ENCODE results near the gene TMEM181. TPM values are rescaled to one million over a fixed set of nuclear protein-coding genes. Genes with fewer than 3 reads are reported as not detected.

TMEM181 gene
- total and polyA plus RNA-seq, 2 experiments from 2014 or later: 11.9 to 25.2 TPM

DNA sequence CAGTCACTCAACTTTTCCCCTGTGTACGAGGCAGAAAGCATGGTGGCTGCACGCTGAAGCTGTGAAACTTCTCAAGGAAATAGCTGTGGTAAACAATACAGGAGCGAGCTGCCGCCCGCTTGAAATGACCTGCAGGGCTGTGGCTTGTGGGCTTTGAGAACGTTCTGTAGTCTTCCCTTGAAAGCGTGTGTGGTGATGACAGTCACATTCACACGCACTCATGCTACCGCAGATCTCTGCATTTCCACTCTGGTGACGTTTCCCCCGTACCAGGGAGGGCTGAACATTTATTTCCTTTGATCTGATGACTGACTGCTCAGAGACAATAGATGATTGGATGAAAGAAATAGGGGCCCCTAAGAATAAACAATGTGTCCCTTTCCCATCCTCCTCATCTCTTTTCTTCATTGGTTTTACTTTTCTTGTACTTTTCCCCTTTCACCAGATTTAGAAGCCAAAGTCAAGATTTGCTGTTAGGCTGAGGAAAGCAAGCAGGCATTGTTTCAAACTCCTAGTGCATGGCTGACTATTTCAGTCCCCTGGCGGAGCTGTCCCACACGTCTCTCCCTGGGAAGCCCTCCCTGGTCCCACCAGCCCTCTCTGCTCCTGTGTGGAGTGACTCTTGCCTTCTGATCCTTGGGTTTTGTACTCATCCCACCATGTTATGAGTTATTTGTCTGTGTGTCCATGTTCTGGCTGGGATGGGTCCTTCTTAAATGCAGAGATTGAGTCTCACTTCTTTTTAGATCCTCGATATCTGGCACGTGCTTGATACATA, 93.9 kb downstream of the TMEM181 start:
- TF ChIP-seq, protein P1, sequence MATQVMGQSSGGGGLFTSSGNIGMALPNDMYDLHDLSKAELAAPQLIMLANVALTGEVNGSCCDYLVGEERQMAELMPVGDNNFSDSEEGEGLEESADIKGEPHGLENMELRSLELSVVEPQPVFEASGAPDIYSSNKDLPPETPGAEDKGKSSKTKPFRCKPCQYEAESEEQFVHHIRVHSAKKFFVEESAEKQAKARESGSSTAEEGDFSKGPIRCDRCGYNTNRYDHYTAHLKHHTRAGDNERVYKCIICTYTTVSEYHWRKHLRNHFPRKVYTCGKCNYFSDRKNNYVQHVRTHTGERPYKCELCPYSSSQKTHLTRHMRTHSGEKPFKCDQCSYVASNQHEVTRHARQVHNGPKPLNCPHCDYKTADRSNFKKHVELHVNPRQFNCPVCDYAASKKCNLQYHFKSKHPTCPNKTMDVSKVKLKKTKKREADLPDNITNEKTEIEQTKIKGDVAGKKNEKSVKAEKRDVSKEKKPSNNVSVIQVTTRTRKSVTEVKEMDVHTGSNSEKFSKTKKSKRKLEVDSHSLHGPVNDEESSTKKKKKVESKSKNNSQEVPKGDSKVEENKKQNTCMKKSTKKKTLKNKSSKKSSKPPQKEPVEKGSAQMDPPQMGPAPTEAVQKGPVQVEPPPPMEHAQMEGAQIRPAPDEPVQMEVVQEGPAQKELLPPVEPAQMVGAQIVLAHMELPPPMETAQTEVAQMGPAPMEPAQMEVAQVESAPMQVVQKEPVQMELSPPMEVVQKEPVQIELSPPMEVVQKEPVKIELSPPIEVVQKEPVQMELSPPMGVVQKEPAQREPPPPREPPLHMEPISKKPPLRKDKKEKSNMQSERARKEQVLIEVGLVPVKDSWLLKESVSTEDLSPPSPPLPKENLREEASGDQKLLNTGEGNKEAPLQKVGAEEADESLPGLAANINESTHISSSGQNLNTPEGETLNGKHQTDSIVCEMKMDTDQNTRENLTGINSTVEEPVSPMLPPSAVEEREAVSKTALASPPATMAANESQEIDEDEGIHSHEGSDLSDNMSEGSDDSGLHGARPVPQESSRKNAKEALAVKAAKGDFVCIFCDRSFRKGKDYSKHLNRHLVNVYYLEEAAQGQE (IDR thresholded peaks at IDR 0.05; ENCODE audit: unreplicated experiment): no peak
- peak overlapping the region; percentile 83; the same call in 1 of the 2 replicates for H2AFZ ChIP-seq
- H3F3A ChIP-seq (replicated peaks; ENCODE audit: low read depth): no peaks in the 10 kb centered on the region
- H3K9me2 ChIP-seq (ENCODE audit: insufficient read depth): no peaks in the 10 kb centered on the region
- peaks cover 8% of the 10 kb centered on the region for H3K4me1 ChIP-seq (ENCODE audit: insufficient read depth)
- H4K20me1 ChIP-seq (replicated peaks; ENCODE audit: insufficient read depth): no peaks in the 10 kb centered on the region
- H3K27ac Mint-ChIP-seq: no peak overlapping the region
- H3K4me3 Mint-ChIP-seq: no peak overlapping the region
- H3K36me3 Mint-ChIP-seq (ENCODE audit: low read depth): no peaks in the 10 kb centered on the region
- H3K27ac ChIP-seq (ENCODE audit: low read depth): no peak overlapping the region
- no peaks in the 10 kb centered on the region for H3K9me3 Mint-ChIP-seq
- no peaks in the 10 kb centered on the region for H3K36me3 ChIP-seq (ENCODE audit: insufficient read depth)
- H3K4me1 Mint-ChIP-seq: peaks cover 22% of the 10 kb centered on the region
- no peak overlapping the region for H3K4me3 ChIP-seq
- no peaks in the 10 kb centered on the region for H3K79me2 ChIP-seq (replicated peaks; ENCODE audit: insufficient read depth)
- no peaks in the 10 kb centered on the region for H3K27me3 ChIP-seq (ENCODE audit: insufficient read depth)
- no peak overlapping the region for H3K4me2 ChIP-seq
- H3K27me3 Mint-ChIP-seq (ENCODE audit: insufficient read depth, low read depth, poor library complexity): peaks cover 10% of the 10 kb centered on the region
- DNase-seq (ENCODE audit: low spot score) (no peak), ATAC-seq (peak; percentile 35; the same call in 1 of the 3 replicates)

DNA sequence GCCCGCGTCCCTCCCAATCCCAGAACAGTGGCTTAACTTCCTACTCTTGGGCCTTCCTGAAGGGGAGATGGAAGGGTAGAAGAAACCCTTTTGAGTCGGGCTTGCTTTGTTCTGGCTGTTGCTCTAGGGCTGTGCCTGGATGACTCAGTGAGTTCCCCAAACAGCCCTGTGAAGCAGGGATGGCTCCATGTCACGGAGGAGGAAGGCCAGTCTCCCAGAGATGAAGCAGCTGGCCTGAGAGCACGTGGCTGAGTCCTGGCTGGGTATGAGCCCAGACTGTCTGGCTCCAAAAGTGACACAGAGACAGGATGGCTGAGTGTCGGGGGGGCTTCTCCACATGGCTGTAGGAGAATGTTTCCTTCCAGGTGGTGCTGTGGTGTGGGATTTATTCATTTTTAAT, 94.6 kb downstream of the TMEM181 start:
- Mint-ChIP-seq H3K27me3 (ENCODE audit: insufficient read depth, low read depth, poor library complexity) (peaks cover 10% of the 10 kb centered on the region), H3K9me3 (no peaks in the 10 kb centered on the region), H3K27ac (no peak overlapping the region), H3K4me1 (peaks cover 23% of the 10 kb centered on the region), H3K36me3 (ENCODE audit: low read depth) (no peaks in the 10 kb centered on the region), H3K4me3 (no peak overlapping the region)
- DNase-seq (ENCODE audit: low spot score) (no peak), ATAC-seq (no peak)
- Histone ChIP-seq H3K36me3 (ENCODE audit: insufficient read depth) (no peaks in the 10 kb centered on the region), H2AFZ (no peak overlapping the region), H3K79me2 (replicated peaks; ENCODE audit: insufficient read depth) (no peaks in the 10 kb centered on the region), H3K9me2 (ENCODE audit: insufficient read depth) (no peaks in the 10 kb centered on the region), H3K27me3 (ENCODE audit: insufficient read depth) (no peaks in the 10 kb centered on the region), H3K4me2 (no peak overlapping the region), H3F3A (replicated peaks; ENCODE audit: low read depth) (no peaks in the 10 kb centered on the region), H4K20me1 (replicated peaks; ENCODE audit: insufficient read depth) (no peaks in the 10 kb centered on the region), H3K4me1 (ENCODE audit: insufficient read depth) (peaks cover 8% of the 10 kb centered on the region), H3K27ac (ENCODE audit: low read depth) (no peak overlapping the region), H3K4me3 (no peak overlapping the region)
- TF ChIP-seq, protein P1 (IDR thresholded peaks at IDR 0.05; ENCODE audit: unreplicated experiment): no peak
- TF ChIP-seq, protein P2, sequence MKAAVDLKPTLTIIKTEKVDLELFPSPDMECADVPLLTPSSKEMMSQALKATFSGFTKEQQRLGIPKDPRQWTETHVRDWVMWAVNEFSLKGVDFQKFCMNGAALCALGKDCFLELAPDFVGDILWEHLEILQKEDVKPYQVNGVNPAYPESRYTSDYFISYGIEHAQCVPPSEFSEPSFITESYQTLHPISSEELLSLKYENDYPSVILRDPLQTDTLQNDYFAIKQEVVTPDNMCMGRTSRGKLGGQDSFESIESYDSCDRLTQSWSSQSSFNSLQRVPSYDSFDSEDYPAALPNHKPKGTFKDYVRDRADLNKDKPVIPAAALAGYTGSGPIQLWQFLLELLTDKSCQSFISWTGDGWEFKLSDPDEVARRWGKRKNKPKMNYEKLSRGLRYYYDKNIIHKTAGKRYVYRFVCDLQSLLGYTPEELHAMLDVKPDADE (IDR thresholded peaks at IDR 0.05): no peak
- TF ChIP-seq, protein P3, sequence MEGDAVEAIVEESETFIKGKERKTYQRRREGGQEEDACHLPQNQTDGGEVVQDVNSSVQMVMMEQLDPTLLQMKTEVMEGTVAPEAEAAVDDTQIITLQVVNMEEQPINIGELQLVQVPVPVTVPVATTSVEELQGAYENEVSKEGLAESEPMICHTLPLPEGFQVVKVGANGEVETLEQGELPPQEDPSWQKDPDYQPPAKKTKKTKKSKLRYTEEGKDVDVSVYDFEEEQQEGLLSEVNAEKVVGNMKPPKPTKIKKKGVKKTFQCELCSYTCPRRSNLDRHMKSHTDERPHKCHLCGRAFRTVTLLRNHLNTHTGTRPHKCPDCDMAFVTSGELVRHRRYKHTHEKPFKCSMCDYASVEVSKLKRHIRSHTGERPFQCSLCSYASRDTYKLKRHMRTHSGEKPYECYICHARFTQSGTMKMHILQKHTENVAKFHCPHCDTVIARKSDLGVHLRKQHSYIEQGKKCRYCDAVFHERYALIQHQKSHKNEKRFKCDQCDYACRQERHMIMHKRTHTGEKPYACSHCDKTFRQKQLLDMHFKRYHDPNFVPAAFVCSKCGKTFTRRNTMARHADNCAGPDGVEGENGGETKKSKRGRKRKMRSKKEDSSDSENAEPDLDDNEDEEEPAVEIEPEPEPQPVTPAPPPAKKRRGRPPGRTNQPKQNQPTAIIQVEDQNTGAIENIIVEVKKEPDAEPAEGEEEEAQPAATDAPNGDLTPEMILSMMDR (conservative IDR thresholded peaks at IDR 0.05; ENCODE audit: low read depth in 2 of 2): no peak
- TF ChIP-seq ZNF114 (CRISPR knock-in tag; IDR thresholded peaks at IDR 0.05) (no peak), EZH2 (IDR thresholded peaks at IDR 0.05; ENCODE audit: low read depth, unreplicated experiment) (no peak), STAT1 (IDR thresholded peaks at IDR 0.05; ENCODE audit: unreplicated experiment) (no peak)

Measured in GM23338 (cell line).